Mucosa of descending colon (tissue), 3 donors: ENCODE data around the gene AP2M1. TPM values are rescaled to one million over a fixed set of nuclear protein-coding genes. Genes with fewer than 3 reads are reported as not detected.
"Not testable (repeated sequence)": the region's sequence is repeated elsewhere in the genome, so short reads cannot be mapped to it uniquely, and the experiment has no call there.

Experiments
- ATAC-seq: fragments of 200-7000 bp; cut with Tn5 transposase; one replicate; pipeline ENCODE4 v1.9.1; 2020; ENCODE audit warnings: mild to moderate bottlenecking, moderate library complexity
- DNase-seq, 3 donors: peaks; one replicate each; pipeline ENCODE4 v3.0.0-alpha.2; 2020
- H3K36me3 ChIP-seq: fragments of 200-600 bp; one replicate; pipeline ENCODE4 v1.8.0; 2021; ENCODE audit warnings: low read depth, mild to moderate bottlenecking
- H3K4me1 ChIP-seq: fragments of 200-600 bp; one replicate; pipeline ENCODE4 v1.8.0; 2021; ENCODE audit warnings: low read depth, mild to moderate bottlenecking
- H3K4me3 ChIP-seq: fragments of 200-600 bp; one replicate; pipeline ENCODE4 v1.8.0; 2021; ENCODE audit warnings: mild to moderate bottlenecking
- H3K9me3 ChIP-seq: fragments of 200-600 bp; one replicate; pipeline ENCODE4 v1.8.0; 2021; ENCODE audit warnings: mild to moderate bottlenecking
- CTCF ChIP-seq: fragments of 200-600 bp; IDR thresholded peaks from one replicate; pipeline ENCODE4 v1.8.0; 2022; ENCODE audit warnings: antibody characterized with exemption, mild to moderate bottlenecking
- intact Hi-C, 2 donors: fragments of 100-400 bp; cut with DNase I in 1 of 2; cut with micrococcal nuclease in 1 of 2; formaldehyde crosslinking; loops; one replicate each; pipeline versions ENCODE4 v1.11.0 to v1.11.1; 2022; cut with DNase I, micrococcal nuclease
- total RNA-seq, 3 donors: library from RNA; stranded (reverse); fragmentation: NEBNext Ultra II Directional in 2 of 3; extraction: Animal tissue kit (Norgen Biotek cat#: 25700) in 2 of 3; gene quantifications; one replicate each; pipeline versions ENCODE4 v1.2.1 to v1.2.4, GENCODE V29; 2021 to 2023
- donor health status: DM: no; HTN: no; CAD: no; lungs with moderate emphysema.
- donor health status: DM: no; HTN: no; CAD: no.
- donor health status: DM: no; HTN: yes; CAD: no.

Gene AP2M1
- total RNA-seq, 3 donors from 2014 or later: 215 to 297 (median 227) TPM

- ATAC-seq: no peak
Measured at GRCh38 chr3:184160456-184160855, 14.2 kb upstream of the AP2M1 start.

GRCh38 chr3:184162571-184163070, 12.0 kb upstream of the AP2M1 start:
- H3K36me3 ChIP-seq, ATAC-seq, intact Hi-C loops, H3K4me1 ChIP-seq, H3K4me3 ChIP-seq, H3K9me3 ChIP-seq, DNase-seq: not testable (repeated sequence)

More at GRCh38 chr3:184160456-184160855, 14.2 kb upstream of the AP2M1 start:
- intact Hi-C loops: no loop called here
- Histone ChIP-seq H3K4me3 (no peak overlapping the region), H3K36me3 (no peaks in the 10 kb centered on the region), H3K9me3 (no peaks in the 10 kb centered on the region), H3K4me1 (peaks cover 17% of the 10 kb centered on the region)
- TF ChIP-seq CTCF: no peak
- no peak for DNase-seq

- Histone ChIP-seq H3K36me3 (no peaks in the 10 kb centered on the region), H3K4me3 (no peak overlapping the region), H3K4me1 (no peaks in the 10 kb centered on the region), H3K9me3 (no peaks in the 10 kb centered on the region)
- ATAC-seq (no peak), DNase-seq (no peak)
- no peak for TF ChIP-seq CTCF
- intact Hi-C loops: no loop called here
Measured at GRCh38 chr3:184164648-184165330, 9.9 kb upstream of the AP2M1 start.

GRCh38 chr3:184165543-184165942, 9.1 kb upstream of the AP2M1 start:
- DNase-seq (no peak), ATAC-seq (no peak)
- Histone ChIP-seq H3K36me3 (no peaks in the 10 kb centered on the region), H3K4me3 (no peak overlapping the region), H3K9me3 (no peaks in the 10 kb centered on the region), H3K4me1 (no peaks in the 10 kb centered on the region)
- no peak for TF ChIP-seq CTCF
- intact Hi-C loops: no loop called here

DNA sequence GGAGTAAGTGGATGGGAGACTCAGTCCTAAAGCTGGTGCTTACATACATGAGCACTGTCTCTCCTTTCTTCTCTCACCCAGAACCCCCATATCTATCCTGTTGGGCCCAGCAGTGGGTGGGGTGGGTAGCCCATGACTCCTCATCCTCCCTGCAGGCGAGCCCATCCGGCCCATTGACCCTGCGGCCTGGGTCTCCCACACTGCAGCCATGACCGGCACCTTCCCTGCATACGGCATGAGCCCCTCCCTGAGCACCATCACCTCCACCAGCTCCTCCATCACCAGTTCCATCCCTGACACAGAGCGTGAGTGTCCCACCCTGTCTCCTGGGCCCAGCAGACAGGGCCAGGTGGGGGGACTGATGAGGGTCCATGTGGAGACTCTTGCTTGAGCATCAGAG, 8.0 kb upstream of the AP2M1 start:
- Histone ChIP-seq H3K9me3 (no peaks in the 10 kb centered on the region), H3K36me3 (no peaks in the 10 kb centered on the region), H3K4me3 (no peak overlapping the region), H3K4me1 (no peaks in the 10 kb centered on the region)
- ATAC-seq (no peak), DNase-seq (no peak)
- TF ChIP-seq CTCF: no peak
- intact Hi-C loops: no loop called here

DNA sequence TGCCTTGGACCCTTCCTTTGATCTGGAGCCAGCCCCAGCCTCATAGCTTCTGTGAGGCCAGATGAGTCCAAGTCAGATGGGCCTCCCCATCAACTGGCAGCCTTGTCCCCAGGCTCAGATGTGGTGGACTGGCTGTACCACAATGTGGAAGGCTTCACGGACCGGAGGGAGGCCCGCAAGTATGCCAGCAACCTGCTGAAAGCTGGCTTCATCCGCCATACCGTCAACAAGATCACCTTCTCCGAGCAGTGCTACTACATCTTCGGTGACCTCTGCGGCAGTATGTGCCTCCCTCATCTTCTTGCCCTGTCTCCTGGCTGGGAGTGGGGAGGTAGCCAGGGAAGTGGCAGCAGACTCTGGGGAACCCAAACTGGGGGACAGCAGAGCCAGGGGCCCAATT, 6.9 kb upstream of the AP2M1 start:
- intact Hi-C loops: no loop called here
- ATAC-seq (no peak), DNase-seq (no peak)
- no peak overlapping the region for H3K4me3 ChIP-seq
- no peaks in the 10 kb centered on the region for H3K4me1 ChIP-seq
- H3K9me3 ChIP-seq: no peaks in the 10 kb centered on the region
- no peaks in the 10 kb centered on the region for H3K36me3 ChIP-seq
- no peak for TF ChIP-seq CTCF
